ENCODE data around the gene SMIM10L1. TPM values are rescaled to one million over a fixed set of nuclear protein-coding genes. Genes with fewer than 3 reads are reported as not detected.

The SMIM10L1 gene
- total RNA-seq, 1 donor from 2014 or later = 17.8 TPM

GRCh38 chr12:11164384-11164783 lies 6.6 kb upstream of the SMIM10L1 start:
- H3K4me1 Mint-ChIP-seq = peaks cover 23% of the 10 kb centered on the region
- peaks cover 16% of the 10 kb centered on the region for H3K36me3 Mint-ChIP-seq (ENCODE audit: low read depth)
- no peak for DNase-seq (ENCODE audit: low read depth, low spot score)
- no peaks in the 10 kb centered on the region for H3K27me3 Mint-ChIP-seq (ENCODE audit: low read depth)
- no peak for TF ChIP-seq CTCF (conservative IDR thresholded peaks at IDR 0.05)
- H3K27ac Mint-ChIP-seq (ENCODE audit: unreplicated experiment) = no peak overlapping the region
- no peak overlapping the region for H3K4me3 Mint-ChIP-seq
- H3K9me3 Mint-ChIP-seq = no peaks in the 10 kb centered on the region

- Mint-ChIP-seq H3K27ac (ENCODE audit: unreplicated experiment) (no peak overlapping the region), H3K27me3 (ENCODE audit: low read depth) (no peaks in the 10 kb centered on the region), H3K36me3 (ENCODE audit: low read depth) (peaks cover 17% of the 10 kb centered on the region), H3K4me1 (peaks cover 31% of the 10 kb centered on the region), H3K9me3 (no peaks in the 10 kb centered on the region), H3K4me3 (no peak overlapping the region)
- TF ChIP-seq CTCF (conservative IDR thresholded peaks at IDR 0.05) = no peak
- no peak for DNase-seq (ENCODE audit: low read depth, low spot score)
These were observed 4.7 kb upstream of the SMIM10L1 start for GRCh38 chr12:11166300-11166699.

- peak overlapping the region; percentile 99 for H3K4me3 Mint-ChIP-seq
- H3K36me3 Mint-ChIP-seq (ENCODE audit: low read depth) = peaks cover 19% of the 10 kb centered on the region
- no peaks in the 10 kb centered on the region for H3K27me3 Mint-ChIP-seq (ENCODE audit: low read depth)
- H3K9me3 Mint-ChIP-seq = no peaks in the 10 kb centered on the region
- H3K27ac Mint-ChIP-seq (ENCODE audit: unreplicated experiment) = peak overlapping the region; percentile 86
- H3K4me1 Mint-ChIP-seq = peaks cover 46% of the 10 kb centered on the region
- TF ChIP-seq CTCF (conservative IDR thresholded peaks at IDR 0.05) = no peak
- DNase-seq (ENCODE audit: low read depth, low spot score) = no peak
These were observed 217 bp upstream of the SMIM10L1 start for GRCh38 chr12:11170810-11171144.

- Mint-ChIP-seq H3K4me1 (peaks cover 43% of the 10 kb centered on the region), H3K36me3 (ENCODE audit: low read depth) (peaks cover 22% of the 10 kb centered on the region), H3K4me3 (peak overlapping the region; percentile 99), H3K27me3 (ENCODE audit: low read depth) (no peaks in the 10 kb centered on the region), H3K9me3 (no peaks in the 10 kb centered on the region), H3K27ac (ENCODE audit: unreplicated experiment) (peak overlapping the region; percentile 99)
- TF ChIP-seq CTCF (conservative IDR thresholded peaks at IDR 0.05) = no peak
- DNase-seq (ENCODE audit: low read depth, low spot score) = no peak
These were observed 1.1 kb downstream of the SMIM10L1 start for GRCh38 chr12:11171969-11172675.

- no peak overlapping the region for H3K27ac Mint-ChIP-seq (ENCODE audit: unreplicated experiment)
- H3K27me3 Mint-ChIP-seq (ENCODE audit: low read depth) = no peaks in the 10 kb centered on the region
- no peak for TF ChIP-seq CTCF (conservative IDR thresholded peaks at IDR 0.05)
- no peaks in the 10 kb centered on the region for H3K9me3 Mint-ChIP-seq
- DNase-seq (ENCODE audit: low read depth, low spot score) = no peak
- peaks cover 31% of the 10 kb centered on the region for H3K4me1 Mint-ChIP-seq
- peak overlapping the region; percentile 16 for H3K4me3 Mint-ChIP-seq
- peaks cover 19% of the 10 kb centered on the region for H3K36me3 Mint-ChIP-seq (ENCODE audit: low read depth)
These were observed 3.0 kb downstream of the SMIM10L1 start for GRCh38 chr12:11174022-11174421.

All from neural crest cell (in vitro differentiated cells).